Uterus (tissue), 2 donors: Measurements from ENCODE around the gene SNCAIP.

ENCODE experiments used
- CTCF ChIP-seq, 4 experiments: fragments of 200-600 bp in 2 of 4; fragments of 450-650 bp in 2 of 4; sonication (generic) in 2 of 4; IDR thresholded peaks; one replicate each; pipeline ENCODE4 v1.5.1; 2016 to 2019; ENCODE audit warnings: antibody characterized with exemption in 4 of 4, mild to moderate bottlenecking in 2 of 4, moderate library complexity in 1 of 4
- POLR2A ChIP-seq, 2 donors: fragments of 450-650 bp; IDR thresholded peaks; one replicate each; pipeline ENCODE4 v1.6.1; 2016; ENCODE audit warnings: antibody characterized with exemption in 2 of 2, mild to moderate bottlenecking in 1 of 2, moderate library complexity in 1 of 2

- TF ChIP-seq CTCF (IDR thresholded peaks at IDR 0.05) = no peak
- no peak for TF ChIP-seq POLR2A (IDR thresholded peaks at IDR 0.05)
Observed at GRCh38 chr5:122454541-122454940, 142.5 kb downstream of the SNCAIP start.
